Lower lobe of right lung (tissue), 2 donors: ENCODE measurements around the gene SCRT2. TPM values are rescaled to one million over a fixed set of nuclear protein-coding genes. Genes with fewer than 3 reads are reported as not detected.

Experiments
- ATAC-seq, 2 donors: fragments of 200-7000 bp; cut with Tn5 transposase; one replicate each; pipeline ENCODE4 v1.9.1; 2020 to 2022; ENCODE audit warnings: mild to moderate bottlenecking in 2 of 2, moderate library complexity in 2 of 2
- DNase-seq: peaks from one replicate; pipeline ENCODE4 v3.0.0-alpha.2; 2020
- H3K27ac ChIP-seq: fragments of 200-600 bp; one replicate; pipeline ENCODE4 v1.8.0; 2022
- H3K27me3 ChIP-seq: fragments of 200-600 bp; one replicate; pipeline ENCODE4 v1.8.0; 2022; ENCODE audit warnings: low read depth
- H3K36me3 ChIP-seq: fragments of 200-600 bp; one replicate; pipeline ENCODE4 v1.8.0; 2022; ENCODE audit warnings: mild to moderate bottlenecking
- H3K4me1 ChIP-seq: fragments of 200-600 bp; one replicate; pipeline ENCODE4 v1.8.0; 2022
- H3K4me3 ChIP-seq: fragments of 200-600 bp; one replicate; pipeline ENCODE4 v1.8.0; 2022; ENCODE audit warnings: mild to moderate bottlenecking
- H3K9me3 ChIP-seq: fragments of 200-600 bp; one replicate; pipeline ENCODE4 v1.8.0; 2022
- CTCF ChIP-seq: fragments of 200-600 bp; IDR thresholded peaks from one replicate; pipeline ENCODE4 v1.8.0; 2022; ENCODE audit warnings: antibody characterized with exemption, mild to moderate bottlenecking
- intact Hi-C: fragments of 100-400 bp; cut with DNase I; formaldehyde crosslinking; loops from one replicate; pipeline ENCODE4 v1.11.0; 2022
- total RNA-seq: library from RNA; stranded (reverse); fragmentation: NEBNext Ultra II Directional; extraction: Animal tissue kit (Norgen Biotek cat#: 25700); gene quantifications from one replicate; pipeline ENCODE4 v1.2.1, GENCODE V29; 2021
- donor health status: DM: no; HTN: yes; CAD: no; lungs with severe emphysema.

SCRT2 gene
- total RNA-seq, 1 donor from 2014 or later: not detected

GRCh38 chr20:651713-652614, 23.6 kb downstream of the SCRT2 start:
- Histone ChIP-seq H3K36me3 (peaks cover 31% of the 10 kb centered on the region), H3K27ac (peak overlapping the region; percentile 91), H3K27me3 (no peaks in the 10 kb centered on the region), H3K4me1 (peaks cover 34% of the 10 kb centered on the region), H3K4me3 (peak overlapping the region; percentile 90), H3K9me3 (no peaks in the 10 kb centered on the region)
- DNase-seq (no peak), ATAC-seq (peak; percentile 3 to 21)
- TF ChIP-seq CTCF: no peak
- intact Hi-C loops: no loop called here

- TF ChIP-seq CTCF: no peak
- intact Hi-C loops: no loop called here
- ATAC-seq: no peak
Measured at GRCh38 chr20:650954-651353, 24.6 kb downstream of the SCRT2 start.

GRCh38 chr20:650281-650680, 25.3 kb downstream of the SCRT2 start:
- no peak for DNase-seq
- H3K27me3 ChIP-seq: no peaks in the 10 kb centered on the region
- peaks cover 42% of the 10 kb centered on the region for H3K4me1 ChIP-seq
- TF ChIP-seq CTCF: no peak
- intact Hi-C loops: no loop called here
- no peaks in the 10 kb centered on the region for H3K9me3 ChIP-seq
- ATAC-seq: no peak
- peaks cover 36% of the 10 kb centered on the region for H3K36me3 ChIP-seq
- no peak overlapping the region for H3K4me3 ChIP-seq
- no peak overlapping the region for H3K27ac ChIP-seq

More at GRCh38 chr20:650954-651353, 24.6 kb downstream of the SCRT2 start:
- no peak overlapping the region for H3K27ac ChIP-seq
- H3K36me3 ChIP-seq: peaks cover 36% of the 10 kb centered on the region
- no peak for DNase-seq
- peaks cover 39% of the 10 kb centered on the region for H3K4me1 ChIP-seq
- no peak overlapping the region for H3K4me3 ChIP-seq
- no peaks in the 10 kb centered on the region for H3K9me3 ChIP-seq
- no peaks in the 10 kb centered on the region for H3K27me3 ChIP-seq

- no peak overlapping the region for H3K27ac ChIP-seq
- peaks cover 32% of the 10 kb centered on the region for H3K4me1 ChIP-seq
- no peak for TF ChIP-seq CTCF
- intact Hi-C loops: no loop called here
- no peaks in the 10 kb centered on the region for H3K27me3 ChIP-seq
- no peak for ATAC-seq
- DNase-seq: no peak
- H3K9me3 ChIP-seq: no peaks in the 10 kb centered on the region
- H3K36me3 ChIP-seq: peaks cover 36% of the 10 kb centered on the region
- no peak overlapping the region for H3K4me3 ChIP-seq
Measured at GRCh38 chr20:647479-648019, 28.1 kb downstream of the SCRT2 start.

- intact Hi-C loops: no loop called here
- H3K9me3 ChIP-seq: no peaks in the 10 kb centered on the region
- H3K4me1 ChIP-seq: peaks cover 28% of the 10 kb centered on the region
- ATAC-seq (no peak), DNase-seq (no peak)
- H3K27me3 ChIP-seq: no peaks in the 10 kb centered on the region
- H3K4me3 ChIP-seq: no peak overlapping the region
- H3K36me3 ChIP-seq: peaks cover 36% of the 10 kb centered on the region
- TF ChIP-seq CTCF: no peak
- no peak overlapping the region for H3K27ac ChIP-seq
Measured at GRCh38 chr20:646868-647233, 28.8 kb downstream of the SCRT2 start.
